CD4-positive, alpha-beta T cell treated with Interleukin-15 for 1 hour (primary cell): ENCODE data around the gene SP2.
"Not testable (repeated sequence)": the region's sequence is repeated elsewhere in the genome, so short reads cannot be mapped to it uniquely, and the experiment has no call there.

Source experiments
- DNase-seq: peaks from one replicate; pipeline ENCODE4 v3.0.0-alpha.2; 2020

Gene SP2

DNA sequence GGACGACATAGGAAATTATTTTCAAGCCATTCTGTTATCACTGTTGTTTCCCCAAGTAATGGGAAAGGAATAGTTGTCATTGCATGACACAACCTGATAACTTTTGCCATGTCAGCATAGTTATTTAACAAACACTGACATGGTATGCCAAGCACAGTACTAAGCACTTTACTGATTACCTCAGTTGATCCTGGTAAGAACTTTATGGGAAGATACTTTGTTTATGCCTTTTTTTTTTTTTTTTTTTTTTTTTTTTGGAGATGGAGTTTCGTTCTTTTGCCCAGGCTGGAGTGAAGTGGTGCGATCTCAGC lies 29.6 kb downstream of the SP2 start:
- DNase-seq: no peak

DNA sequence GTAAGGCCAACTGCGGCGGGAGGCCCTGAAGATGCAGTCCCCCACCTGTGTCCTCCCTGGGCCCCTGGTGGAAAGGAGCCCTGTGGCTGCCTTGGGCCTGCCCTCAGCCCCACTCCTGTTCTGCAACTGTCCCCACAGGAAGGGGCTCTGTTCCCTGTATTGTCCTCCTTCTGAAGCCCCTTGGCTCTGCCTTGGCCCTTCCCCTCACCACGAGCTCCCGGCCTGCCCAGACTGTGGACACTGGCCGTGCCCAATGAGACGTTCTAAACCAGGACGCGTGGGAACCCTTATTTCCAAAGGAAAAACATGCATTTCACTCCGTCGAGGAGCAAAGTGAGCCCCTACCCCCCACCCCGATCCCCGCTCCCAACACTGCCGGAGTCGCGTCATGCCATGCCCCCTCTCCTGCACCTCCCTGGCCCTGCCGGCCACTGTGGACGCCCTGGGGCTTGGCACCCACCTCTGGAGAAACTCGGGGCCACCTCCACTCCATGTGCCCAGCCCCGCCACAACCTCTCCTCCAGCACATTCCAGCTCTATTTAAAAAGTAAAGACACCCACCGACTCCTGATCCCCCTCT lies 31.9 kb downstream of the SP2 start:
- no peak for DNase-seq

DNA sequence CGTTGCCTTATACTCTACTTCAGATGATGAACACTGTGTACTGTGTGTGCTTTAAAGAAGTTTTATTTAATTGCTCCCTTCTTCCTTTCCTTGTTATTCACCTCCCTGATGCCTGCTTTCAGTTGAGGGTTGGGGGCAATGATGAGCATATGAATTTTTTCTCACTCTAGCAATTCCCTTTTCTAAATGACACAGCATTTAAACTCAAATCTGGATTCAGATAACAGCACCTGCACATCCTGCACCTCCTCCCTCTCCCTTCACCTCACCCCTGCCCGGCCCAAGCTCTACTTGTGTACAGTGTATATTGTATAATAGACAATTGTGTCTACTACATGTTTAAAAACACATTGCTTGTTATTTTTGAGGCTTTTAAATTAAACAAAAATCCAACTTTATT lies 32.4 kb downstream of the SP2 start:
- DNase-seq: no peak

DNA sequence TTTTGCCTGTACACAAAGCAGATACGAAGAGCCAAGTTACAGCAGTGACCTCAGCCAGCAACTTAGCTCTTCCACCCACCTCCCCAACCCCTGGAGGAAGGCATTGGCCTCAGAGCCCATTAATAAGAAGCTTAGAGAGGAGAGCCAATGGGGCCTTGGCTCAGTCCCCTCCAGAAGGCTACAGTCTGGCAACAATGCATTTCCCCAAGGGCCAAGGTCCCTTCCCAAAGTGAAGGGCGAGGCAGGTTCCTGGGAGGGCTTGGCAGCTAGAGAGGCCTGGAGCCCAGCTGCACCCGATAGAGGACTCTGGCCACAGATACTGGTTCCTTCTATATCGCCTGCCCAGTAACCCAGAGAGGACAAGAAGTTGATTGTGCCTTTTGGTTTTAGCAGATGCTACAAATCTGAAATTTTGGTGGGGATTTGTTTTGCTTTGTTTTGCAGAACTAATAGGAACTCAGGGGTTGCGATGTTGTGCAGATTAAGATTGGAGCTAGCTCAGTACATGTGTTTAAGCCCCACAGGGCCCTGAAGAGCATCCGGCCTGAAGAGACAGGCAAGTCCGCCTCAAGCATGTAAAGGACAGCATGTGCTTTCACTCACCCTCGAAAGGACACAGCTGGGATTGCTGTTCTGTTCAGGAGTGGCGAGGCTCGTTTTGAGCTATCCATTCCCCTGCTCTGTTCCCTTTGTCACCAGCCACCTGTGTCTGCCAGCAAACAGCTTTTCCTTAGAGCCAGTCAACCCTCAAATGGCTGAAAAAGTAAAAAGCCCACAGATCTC lies 33.4 kb downstream of the SP2 start:
- DNase-seq: no peak

DNA sequence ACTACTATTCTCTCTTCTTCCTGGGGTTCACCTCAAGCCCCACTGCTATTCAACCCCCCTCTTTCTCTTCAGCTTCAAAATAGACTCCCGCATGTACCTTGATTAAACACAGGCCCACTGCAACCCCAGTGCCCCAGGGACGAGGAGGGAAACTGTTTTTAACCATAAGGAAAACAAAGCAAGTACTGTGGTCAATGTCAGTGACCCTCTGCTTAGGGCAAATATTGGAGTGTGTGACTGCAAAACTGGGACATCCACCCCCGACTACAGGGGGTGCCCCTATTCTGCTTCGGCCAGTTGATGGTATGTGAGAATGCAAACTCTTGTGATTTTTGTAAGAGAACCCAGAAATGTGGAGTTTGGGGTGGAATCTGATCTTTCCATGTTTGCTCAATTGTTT lies 35.8 kb downstream of the SP2 start:
- DNase-seq: no peak

DNA sequence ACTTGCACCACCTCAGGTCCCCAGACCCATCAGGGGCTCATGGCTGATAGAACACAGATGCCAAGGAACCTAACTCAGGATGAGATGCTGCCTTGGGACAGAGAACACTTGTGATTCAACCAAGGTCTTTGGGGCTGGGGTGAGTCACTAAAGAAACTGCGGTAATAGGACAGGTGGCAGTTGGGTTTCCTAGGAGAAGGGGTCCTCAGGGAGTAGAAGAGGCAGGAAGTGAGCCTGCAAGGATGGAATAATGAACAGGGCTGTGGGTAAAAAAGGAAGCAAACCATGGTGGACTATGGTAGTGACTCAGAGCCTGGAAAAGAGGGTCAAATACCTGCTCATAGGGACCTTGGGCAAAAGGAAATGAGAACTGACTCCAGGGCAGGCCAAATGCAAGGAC lies 38.8 kb downstream of the SP2 start:
- DNase-seq: no peak

DNA sequence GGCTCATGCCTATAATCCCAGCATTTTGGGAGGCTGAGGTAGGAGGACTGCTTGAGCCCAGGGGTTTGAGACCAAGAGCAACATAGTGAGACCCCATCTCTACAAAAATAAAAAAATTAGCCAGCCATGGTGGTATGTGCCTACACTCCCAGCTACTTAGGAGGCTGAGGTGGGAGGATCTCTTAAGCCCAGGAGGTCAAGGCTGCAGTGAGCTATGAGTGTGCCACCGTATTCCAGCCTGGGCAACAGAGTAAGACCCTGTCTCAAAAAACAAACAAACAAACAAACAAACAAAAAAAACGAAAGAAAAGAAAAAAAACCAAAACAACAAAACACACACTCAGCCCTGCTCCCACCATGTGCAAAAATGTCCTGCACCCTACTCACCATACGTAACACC lies 39.4 kb downstream of the SP2 start:
- DNase-seq: not testable (repeated sequence)

DNA sequence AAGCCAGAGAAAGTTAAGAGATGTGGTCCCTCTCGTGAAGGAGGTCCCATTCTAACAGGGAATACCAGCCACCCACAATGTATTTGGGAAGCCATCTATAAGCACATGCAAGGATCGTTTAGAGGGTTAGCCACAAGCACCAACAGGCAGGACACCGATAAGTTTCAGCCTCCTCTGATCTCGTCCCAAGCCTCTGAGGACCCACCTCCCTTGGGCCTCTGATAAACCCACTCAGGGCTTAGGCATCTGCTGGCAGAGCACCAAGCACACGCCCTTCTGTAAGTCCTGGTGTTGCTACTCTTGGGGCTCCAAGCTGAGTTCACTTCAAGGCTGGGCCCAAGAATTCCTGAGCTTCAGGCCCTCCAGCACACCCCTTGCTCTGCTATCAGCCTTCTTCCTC lies 39.9 kb downstream of the SP2 start:
- DNase-seq: no peak

DNA sequence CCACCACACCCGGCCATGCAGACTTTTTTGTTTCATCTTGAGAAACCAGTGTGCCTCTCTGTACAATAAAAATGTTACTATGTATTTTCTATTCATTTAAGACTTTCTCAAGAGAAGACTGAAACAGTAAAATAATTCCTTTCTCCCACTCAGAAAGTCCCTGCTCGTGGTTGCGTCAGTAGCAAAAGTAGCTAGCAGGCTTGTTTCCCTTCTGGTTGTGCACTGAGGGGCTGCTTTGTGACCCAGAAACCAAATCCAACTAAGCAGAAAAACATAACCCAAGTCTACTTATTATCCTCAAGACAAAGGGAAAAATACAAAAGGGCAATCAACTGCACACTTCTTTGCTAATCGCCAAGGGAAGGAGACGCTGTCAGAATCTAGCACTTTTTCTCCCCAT lies 41.9 kb downstream of the SP2 start:
- no peak for DNase-seq

DNA sequence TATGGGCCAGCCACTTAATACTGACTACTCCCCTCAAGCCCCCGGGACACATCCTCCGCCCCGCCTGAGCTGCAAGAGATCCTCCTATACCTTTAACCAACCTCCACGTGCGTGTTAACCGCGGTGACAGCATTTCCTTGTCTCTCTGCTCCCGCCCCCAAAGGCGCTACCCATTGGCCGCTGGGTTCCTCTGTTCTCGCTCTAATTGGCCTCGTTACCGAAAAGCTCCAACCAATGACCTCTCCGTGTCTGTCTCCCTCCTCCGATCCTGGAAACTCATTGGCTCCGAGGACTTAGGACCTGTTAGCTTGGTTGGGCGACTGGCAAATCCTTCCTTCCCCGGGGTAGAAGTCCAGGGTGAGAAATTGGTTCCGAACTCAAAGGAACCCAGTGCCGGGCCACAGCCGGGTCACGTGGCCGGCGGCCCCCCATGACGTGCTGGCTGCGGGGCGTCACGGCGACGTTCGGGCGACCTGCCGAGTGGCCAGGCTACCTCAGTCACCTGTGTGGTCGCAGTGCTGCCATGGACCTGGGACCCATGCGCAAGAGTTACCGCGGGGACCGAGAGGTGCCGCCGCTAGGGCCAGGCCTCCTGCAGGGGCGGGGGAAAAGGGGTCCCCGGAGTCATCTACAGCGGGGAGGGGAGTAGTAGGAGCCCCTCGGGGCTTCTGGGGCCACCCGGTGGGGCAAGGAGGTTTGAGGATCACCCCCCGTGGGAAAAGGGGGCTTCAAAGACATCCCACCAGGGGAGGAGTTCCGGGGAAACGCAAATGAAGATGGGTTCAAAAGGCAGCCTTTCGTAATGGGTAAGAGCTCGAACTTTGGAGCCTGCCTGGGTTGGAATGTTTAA lies 45.4 kb downstream of the SP2 start, which contains the start of gene PNPO:
PNPO (plus strand) TSS at position 326 of the 850 bp plus-strand sequence; CDS start at position 431, 105 bp downstream.
- DNase-seq: peak; percentile 94

DNA sequence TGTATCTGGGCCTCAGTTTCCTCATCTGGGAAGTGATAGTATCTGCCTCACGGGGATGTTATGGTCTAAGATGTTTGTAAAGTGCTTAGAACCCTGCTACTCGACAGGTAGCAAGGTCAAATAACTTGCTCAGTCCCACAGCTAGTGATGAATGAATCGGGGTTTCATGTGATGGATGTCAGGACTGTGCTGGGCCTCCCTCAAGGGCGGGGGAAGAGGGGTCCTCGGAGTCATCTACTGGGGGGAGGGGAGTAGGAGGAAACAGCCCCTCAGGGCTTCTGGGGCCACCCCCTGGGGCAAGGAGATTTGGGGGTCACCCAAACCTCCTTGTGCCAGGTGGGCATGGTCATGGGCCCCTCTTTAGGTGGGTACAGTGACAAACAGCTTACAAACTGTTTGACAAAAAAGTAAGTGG lies 46.1 kb downstream of the SP2 start:
- DNase-seq: no peak

DNA sequence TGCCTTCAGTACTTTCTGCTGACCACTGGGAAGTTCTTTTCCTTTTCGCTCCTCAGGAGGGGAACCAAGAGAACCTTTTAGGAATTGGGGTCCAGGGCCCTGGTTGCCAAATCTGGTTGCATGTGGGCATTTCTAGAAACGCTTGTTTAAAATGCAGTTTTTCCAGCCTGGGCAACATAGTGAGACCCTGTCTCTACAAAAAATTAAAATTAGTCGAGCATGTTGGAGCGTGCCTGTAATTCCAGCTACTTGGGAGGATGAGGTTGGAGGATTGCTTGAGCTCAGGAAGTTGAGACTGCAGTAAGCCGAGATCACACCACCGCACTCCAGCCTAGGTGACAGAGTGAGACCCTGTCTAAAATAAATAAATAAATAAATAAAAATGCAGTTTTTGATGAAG lies 46.5 kb downstream of the SP2 start:
- DNase-seq: no peak

DNA sequence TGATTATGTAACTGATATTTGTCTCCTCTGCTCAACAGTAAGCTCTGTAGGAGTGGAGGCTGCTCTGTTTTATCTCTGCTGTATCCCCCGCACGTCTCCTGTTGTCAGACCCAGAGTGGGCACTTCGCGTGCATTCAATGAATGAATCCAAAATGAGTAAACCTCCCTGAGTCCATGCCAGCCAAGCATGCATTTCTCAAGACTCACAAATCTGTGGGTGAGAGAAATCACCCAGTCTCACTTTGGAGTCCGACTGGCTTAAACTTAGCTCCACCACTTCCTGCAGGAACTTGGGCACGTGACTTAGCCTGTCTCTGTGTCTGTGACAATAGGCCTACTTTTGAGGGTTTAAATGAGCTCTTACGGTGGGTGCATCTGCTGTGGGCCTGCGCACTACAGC lies 49.0 kb downstream of the SP2 start:
- DNase-seq: no peak

DNA sequence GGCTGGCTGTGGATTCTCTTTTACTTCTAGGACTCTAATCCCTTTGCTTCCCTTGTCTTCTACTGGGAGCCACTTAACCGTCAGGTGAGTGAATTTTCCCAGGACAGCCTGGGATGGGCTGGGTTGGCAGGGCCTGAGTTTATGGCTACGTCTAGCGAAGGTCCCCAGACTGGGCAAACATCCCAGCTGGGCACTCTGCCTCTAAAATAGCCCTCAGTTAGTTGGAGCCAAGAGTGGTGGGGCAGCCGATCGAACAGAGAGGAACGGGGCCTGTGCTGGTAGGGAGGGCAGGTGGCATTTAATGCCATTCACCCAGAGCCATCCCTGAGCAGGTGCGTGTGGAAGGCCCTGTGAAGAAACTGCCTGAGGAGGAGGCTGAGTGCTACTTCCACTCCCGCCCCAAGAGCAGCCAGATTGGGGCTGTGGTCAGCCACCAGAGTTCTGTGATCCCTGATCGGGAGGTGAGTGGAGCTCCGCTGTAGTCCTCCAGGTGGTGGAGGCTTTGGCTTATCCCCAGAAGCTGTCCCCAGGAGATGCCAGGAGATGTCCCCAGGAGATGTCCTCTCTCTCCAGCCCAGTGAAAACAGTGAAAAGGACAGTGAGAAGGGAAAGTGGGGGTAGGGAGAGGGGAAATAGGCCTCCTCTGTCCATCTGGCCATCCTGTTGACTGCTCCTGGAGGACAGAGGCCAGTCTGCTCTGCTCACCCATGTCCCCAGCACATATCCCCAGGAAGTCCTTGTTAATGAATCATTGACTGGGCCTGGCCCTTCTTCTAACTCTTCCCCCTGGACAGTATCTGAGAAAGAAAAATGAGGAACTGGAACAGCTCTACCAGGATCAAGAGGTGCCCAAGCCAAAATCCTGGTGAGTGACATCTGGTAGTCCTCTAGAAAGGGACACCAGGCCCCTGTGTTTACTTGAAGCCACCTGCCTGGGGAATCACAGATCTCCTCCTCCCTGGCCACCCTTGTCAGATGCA lies 49.8 kb downstream of the SP2 start:
- DNase-seq: no peak

DNA sequence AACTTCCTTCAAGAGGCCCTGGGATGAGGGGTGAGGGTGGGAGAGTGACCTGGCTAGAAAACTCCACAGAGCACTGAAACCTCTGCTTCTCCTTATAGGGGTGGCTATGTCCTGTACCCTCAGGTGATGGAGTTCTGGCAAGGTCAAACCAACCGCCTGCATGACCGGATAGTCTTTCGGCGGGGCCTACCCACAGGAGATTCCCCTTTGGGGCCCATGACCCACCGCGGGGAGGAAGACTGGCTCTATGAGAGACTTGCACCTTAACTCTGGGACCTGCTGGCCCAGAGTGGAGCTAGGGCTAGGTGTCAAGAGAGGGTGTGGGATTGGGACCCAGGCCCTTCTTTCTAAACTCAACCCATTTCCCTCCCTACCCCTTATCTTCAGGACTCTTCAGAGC lies 50.5 kb downstream of the SP2 start:
- no peak for DNase-seq

DNA sequence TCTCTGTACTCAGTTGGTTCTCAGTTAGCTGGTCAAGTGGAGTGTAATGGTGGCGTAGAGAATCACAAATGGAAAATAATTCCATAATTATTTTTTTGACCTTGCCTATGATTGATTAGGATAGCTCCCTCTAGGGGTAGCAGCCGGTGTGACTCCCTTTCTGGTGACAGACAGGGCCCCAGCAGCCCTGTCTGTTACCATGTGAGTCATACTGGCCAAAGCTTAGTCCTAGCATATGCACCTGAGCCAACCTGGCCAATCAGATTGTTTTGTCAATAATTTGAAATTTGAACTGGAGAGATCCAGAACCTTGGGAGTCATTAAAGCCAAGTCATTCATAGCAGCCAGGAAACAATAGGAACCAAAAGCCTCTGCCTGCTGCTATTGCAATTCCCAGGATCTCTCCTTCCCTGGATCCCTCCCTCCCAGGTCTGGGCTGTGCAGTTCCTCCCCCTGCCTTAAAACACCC lies 50.9 kb downstream of the SP2 start:
- DNase-seq: peak; percentile 71

DNA sequence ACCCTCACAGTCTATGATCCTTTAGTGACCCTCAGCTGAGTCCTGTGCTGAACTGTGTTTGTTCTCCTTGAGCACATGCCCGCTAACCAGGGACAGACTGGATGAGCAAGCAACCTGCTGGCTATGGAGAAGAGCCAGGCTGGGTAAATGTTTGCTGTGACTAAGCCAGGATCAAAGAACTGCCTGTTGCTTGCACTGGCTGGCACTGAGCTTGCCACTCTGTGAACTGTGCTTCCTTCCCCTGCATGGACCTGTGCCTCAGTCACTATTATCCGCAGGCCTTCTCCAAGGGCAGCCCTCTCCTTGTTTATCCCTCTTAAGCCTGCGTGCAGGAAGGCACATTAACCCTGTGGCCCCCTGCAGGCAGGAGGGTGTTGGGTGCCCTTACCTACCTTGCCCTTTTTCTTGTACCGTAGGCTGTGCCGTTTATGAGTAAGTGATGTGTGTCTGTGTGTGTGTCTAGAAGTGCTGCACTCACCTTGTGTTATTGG lies 52.7 kb downstream of the SP2 start:
- DNase-seq: no peak

DNA sequence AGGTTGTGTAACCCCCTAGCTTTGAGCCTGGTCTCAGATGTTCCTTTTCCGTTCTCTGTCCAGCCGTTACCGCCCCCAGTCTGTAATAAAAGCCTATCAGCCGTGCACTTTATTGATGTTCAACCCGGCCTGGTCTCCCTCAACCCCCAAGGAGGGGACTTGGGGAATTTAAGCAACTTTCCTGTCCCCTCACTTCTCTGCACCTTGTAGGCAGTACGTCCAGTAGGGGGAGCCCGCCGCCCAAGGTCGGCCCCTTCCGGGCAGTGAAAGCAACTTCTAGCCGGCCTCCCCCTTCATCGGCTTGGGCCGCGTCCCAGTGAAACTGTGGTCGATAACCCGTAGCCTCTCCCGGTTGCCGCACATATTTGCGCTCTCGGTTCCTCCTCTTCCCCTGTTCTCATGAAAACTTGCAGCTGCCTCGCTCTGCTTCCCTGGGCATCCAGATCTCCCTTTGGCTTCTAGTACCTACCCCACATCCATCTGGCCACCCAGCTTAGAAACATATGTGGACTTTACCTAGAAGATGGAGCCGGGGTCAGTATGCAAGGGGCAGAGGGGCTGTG lies 53.2 kb downstream of the SP2 start:
- peak; percentile 74 for DNase-seq

DNA sequence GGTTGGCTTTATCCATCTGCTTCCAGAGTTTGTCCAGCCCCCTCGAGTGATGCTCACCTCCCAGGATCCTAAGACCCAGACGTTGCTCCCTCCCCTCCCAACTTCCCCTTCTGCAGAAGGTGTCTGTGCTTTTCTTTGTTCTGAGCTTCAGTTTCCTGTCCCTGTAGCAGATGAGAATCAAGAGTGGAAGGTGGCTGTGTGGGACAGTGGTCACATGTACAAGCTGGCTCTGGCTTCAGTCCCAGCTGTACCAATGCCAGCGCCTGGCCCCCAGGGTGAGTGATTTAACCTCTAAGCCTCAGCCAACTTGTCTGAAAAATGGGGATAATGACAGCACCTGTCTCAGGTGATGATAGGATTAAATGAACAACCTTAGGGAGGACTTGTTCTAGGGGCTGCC lies 53.9 kb downstream of the SP2 start:
- DNase-seq: no peak

DNA sequence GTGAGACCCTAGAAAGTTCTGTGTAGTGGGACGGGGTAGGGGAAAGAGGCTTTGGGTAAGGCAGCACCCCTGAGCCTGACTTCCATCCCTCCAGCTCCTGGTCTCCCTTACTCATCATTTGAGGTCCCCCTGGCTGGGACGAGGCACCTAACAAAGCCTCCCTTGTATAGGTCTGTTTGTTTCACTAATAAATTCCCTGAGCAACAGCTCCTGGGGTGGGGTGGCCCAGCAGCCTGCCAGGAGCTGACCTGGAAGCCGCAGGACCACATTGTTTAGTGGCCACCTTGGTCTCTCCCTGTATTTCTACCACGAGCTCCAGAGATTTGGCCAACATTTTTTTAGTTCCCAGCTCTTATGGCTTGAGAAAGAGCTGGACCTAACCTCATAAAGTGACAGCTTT lies 54.4 kb downstream of the SP2 start:
- no peak for DNase-seq

DNA sequence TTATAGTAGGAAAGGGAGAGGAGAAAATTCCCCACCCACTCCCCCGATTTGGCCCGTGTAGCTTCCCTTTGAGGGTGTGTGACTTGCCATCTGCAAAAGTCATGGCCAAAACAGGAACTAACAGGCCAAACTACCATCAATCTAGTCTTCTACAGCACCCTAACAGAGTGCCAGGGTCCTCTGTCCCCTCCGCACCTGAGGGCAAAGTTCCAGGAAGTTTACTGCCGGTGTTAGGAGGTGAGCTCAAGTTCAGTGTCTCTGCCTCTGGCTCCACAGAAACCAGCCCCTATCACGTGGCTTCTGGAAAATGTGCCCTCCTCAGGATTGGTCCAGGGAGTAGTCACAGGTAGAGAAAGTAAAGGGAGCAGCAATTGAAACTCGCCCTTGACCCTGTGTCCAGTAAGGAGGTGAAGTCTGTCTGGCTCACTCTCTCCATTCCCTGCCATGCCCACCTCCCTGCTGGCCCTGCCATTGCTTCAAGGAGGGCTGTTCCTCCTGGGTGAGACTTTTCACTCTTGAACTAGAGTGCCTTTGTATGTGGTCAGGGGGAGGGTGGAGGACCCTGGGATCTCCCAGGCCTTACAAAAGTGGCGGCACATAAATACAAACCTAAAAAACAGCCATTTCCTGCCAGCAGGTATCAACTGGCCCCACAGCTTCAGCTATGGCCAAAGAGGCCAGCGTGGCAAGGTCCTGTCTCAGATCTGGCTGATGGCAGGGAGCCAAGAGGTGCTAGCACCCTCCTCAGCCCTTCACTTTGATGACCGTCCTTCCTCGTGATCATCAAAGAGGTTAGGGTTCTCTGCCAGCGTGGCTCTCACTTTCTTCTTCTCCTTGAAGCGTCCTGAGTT lies 56.4 kb downstream of the SP2 start:
- no peak for DNase-seq
